Neural cell (in vitro differentiated cells): ENCODE results near the gene MED13L. TPM values are rescaled to one million over a fixed set of nuclear protein-coding genes. Genes with fewer than 3 reads are reported as not detected.

Experiments used
- H2AFZ ChIP-seq: fragments of 200-600, 300-800 bp; sonication (generic), shearing (Covaris generic); 2 replicates; pipeline ENCODE4 v1.6.0; 2014; ENCODE audit warnings: low read depth, mild to moderate bottlenecking, antibody characterized with exemption, low read length, moderate library complexity
- H3F3A ChIP-seq: fragments of 200-600 bp; shearing (Covaris generic); 2 replicates; pipeline ENCODE4 v1.6.1; 2016; ENCODE audit warnings: mild to moderate bottlenecking, moderate library complexity, mixed read lengths, antibody characterized with exemption, low read length; ENCODE audit not compliant: insufficient read depth, poor library complexity, severe bottlenecking
- H3K27ac ChIP-seq: fragments of 200-600, 300-800 bp; sonication (generic), shearing (Covaris generic); 2 replicates; pipeline ENCODE4 v1.5.1; 2014; ENCODE audit warnings: mild to moderate bottlenecking, low read length, moderate library complexity
- H3K27me3 ChIP-seq: fragments of 300-800, 200-600 bp; sonication (generic), shearing (Covaris generic); 2 replicates; pipeline ENCODE4 v1.6.0; 2014; ENCODE audit warnings: mild to moderate bottlenecking, low read depth, low read length, moderate library complexity; ENCODE audit not compliant: insufficient read depth
- H3K36me3 ChIP-seq: fragments of 300-800, 200-600 bp; sonication (generic), shearing (Covaris generic); 2 replicates; pipeline ENCODE4 v1.5.1; 2014; ENCODE audit warnings: mild to moderate bottlenecking, antibody characterized with exemption, low read length, moderate library complexity; ENCODE audit not compliant: insufficient read depth
- H3K4me2 ChIP-seq: fragments of 300-800, 200-600 bp; sonication (generic), shearing (Covaris generic); 2 replicates; pipeline ENCODE4 v1.6.0; 2014; ENCODE audit warnings: mild to moderate bottlenecking, low read length
- H3K4me3 ChIP-seq: fragments of 300-800, 200-600 bp; sonication (generic), shearing (Covaris generic); 2 replicates; pipeline ENCODE4 v1.5.1; 2014; ENCODE audit warnings: mild to moderate bottlenecking, low read length, moderate library complexity
- H3K79me2 ChIP-seq: fragments of 200-600 bp; shearing (Covaris generic); replicated peaks from 2 replicates; pipeline ENCODE4 v1.6.0; 2014; ENCODE audit warnings: mild to moderate bottlenecking, low read length, moderate library complexity; ENCODE audit not compliant: insufficient read depth
- H3K9ac ChIP-seq: fragments of 300-800, 200-600 bp; sonication (generic), shearing (Covaris generic); 2 replicates; pipeline ENCODE4 v1.6.1; 2016; ENCODE audit warnings: mild to moderate bottlenecking, low read length, mixed read lengths
- H3K9me2 ChIP-seq: fragments of 200-600 bp; shearing (Covaris generic); 2 replicates; pipeline ENCODE4 v1.6.1; 2016; ENCODE audit warnings: mild to moderate bottlenecking, low read length, mixed read lengths; ENCODE audit not compliant: insufficient read depth
- H3K9me3 ChIP-seq: fragments of 200-600, 300-800 bp; sonication (generic), shearing (Covaris generic); 2 replicates; pipeline ENCODE4 v1.6.1; 2016; ENCODE audit warnings: mild to moderate bottlenecking, mixed run types, low read length, moderate library complexity, mixed read lengths
- H4K20me1 ChIP-seq: fragments of 200-600 bp; shearing (Covaris generic); 2 replicates; pipeline ENCODE4 v1.6.1; 2016; ENCODE audit warnings: mild to moderate bottlenecking, mixed run types; ENCODE audit not compliant: insufficient read depth
- CTCF ChIP-seq: fragments of 450-650 bp; IDR thresholded peaks from 2 replicates; pipeline ENCODE4 v1.5.1; 2014; ENCODE audit warnings: antibody characterized with exemption, mild to moderate bottlenecking, moderate library complexity; ENCODE audit not compliant: poor library complexity, severe bottlenecking
- EP300 ChIP-seq: fragments of 450-650 bp; conservative IDR thresholded peaks from 2 replicates; pipeline ENCODE4 v1.6.1; 2014; ENCODE audit warnings: antibody characterized with exemption, mild to moderate bottlenecking, moderate library complexity; ENCODE audit not compliant: poor library complexity, severe bottlenecking
- EZH2 ChIP-seq: fragments of 200-600, 300-800 bp; shearing (Covaris generic), sonication (generic); IDR thresholded peaks from 2 replicates; pipeline ENCODE4 v1.6.1; 2014; ENCODE audit warnings: antibody characterized with exemption, low read length, borderline replicate concordance, mild to moderate bottlenecking; ENCODE audit not compliant: insufficient read depth, poor library complexity, severe bottlenecking
- MXI1 ChIP-seq: fragments of 450-650 bp; conservative IDR thresholded peaks from 2 replicates; pipeline ENCODE4 v1.6.1; 2014; ENCODE audit warnings: antibody characterized with exemption, mild to moderate bottlenecking; ENCODE audit not compliant: poor library complexity, severe bottlenecking
- POLR2AphosphoS5 ChIP-seq: IDR thresholded peaks from 2 replicates; pipeline ENCODE4 v1.6.1; 2012
- RAD21 ChIP-seq: fragments of 450-650 bp; conservative IDR thresholded peaks from 2 replicates; pipeline ENCODE4 v1.6.1; 2014; ENCODE audit warnings: antibody characterized with exemption, mild to moderate bottlenecking, moderate library complexity
- REST ChIP-seq: IDR thresholded peaks from 2 replicates; pipeline ENCODE4 v1.6.1; 2012; ENCODE audit warnings: borderline replicate concordance
- SMC3 ChIP-seq: fragments of 450-650 bp; conservative IDR thresholded peaks from 2 replicates; pipeline ENCODE4 v1.6.1; 2014; ENCODE audit warnings: antibody characterized with exemption, mild to moderate bottlenecking, moderate library complexity; ENCODE audit not compliant: poor library complexity
- TAF1 ChIP-seq: IDR thresholded peaks from 2 replicates; pipeline ENCODE4 v1.6.1; 2012; ENCODE audit warnings: low read depth
- polyA plus RNA-seq: library from polyadenylated mRNA; depleted of rRNA; stranded (reverse); fragments of >200 nt; gene quantifications from 2 replicates; pipeline ENCODE4 v1.2.3, GENCODE V29; 2014

MED13L gene
- polyA plus RNA-seq, 1 donor from 2014 or later = 38.9 TPM

- Histone ChIP-seq H3K9ac (no peak overlapping the region), H3K27me3 (no peaks in the 10 kb centered on the region), H3K27ac (no peak overlapping the region), H4K20me1 (no peaks in the 10 kb centered on the region), H3K79me2 (no peaks in the 10 kb centered on the region), H2AFZ (no peak overlapping the region), H3K4me2 (no peak overlapping the region), H3K36me3 (peaks cover 3% of the 10 kb centered on the region), H3K9me2 (no peaks in the 10 kb centered on the region), H3F3A (no peaks in the 10 kb centered on the region), H3K9me3 (no peaks in the 10 kb centered on the region), H3K4me3 (no peak overlapping the region)
- no peak for TF ChIP-seq TAF1
Observed at GRCh38 chr12:116002890-116003536, 274.5 kb downstream of the MED13L start.

GRCh38 chr12:116000252-116000651 is 277.2 kb downstream of the MED13L start:
- no peak for TF ChIP-seq REST
- H3K4me2 ChIP-seq = no peak overlapping the region
- H3K27me3 ChIP-seq = no peaks in the 10 kb centered on the region
- no peak overlapping the region for H3K27ac ChIP-seq
- no peaks in the 10 kb centered on the region for H3K79me2 ChIP-seq
- peaks cover 3% of the 10 kb centered on the region for H3K36me3 ChIP-seq
- no peaks in the 10 kb centered on the region for H4K20me1 ChIP-seq
- no peak overlapping the region for H3K9ac ChIP-seq
- H3K9me3 ChIP-seq = no peaks in the 10 kb centered on the region
- no peaks in the 10 kb centered on the region for H3K9me2 ChIP-seq
- H2AFZ ChIP-seq = no peak overlapping the region
- no peaks in the 10 kb centered on the region for H3F3A ChIP-seq
- no peak overlapping the region for H3K4me3 ChIP-seq

DNA sequence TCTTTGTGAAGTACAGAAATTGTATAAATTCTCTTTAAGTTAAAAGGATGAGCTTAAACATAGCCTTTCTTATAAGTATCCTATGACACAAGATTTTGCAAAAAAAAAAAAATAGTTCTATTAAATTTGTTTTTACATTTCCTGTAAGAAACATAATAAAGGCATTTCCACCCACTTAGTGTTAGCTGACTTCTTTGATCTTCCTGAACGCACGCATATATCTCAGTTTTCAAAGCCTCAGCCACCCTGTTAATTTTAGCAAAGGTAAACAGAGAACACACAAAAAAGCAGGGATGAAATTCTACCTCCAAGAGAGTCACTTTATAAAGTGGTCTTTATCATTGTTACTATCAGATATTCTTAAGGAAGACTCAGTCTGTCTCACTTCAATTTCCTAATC is 277.9 kb downstream of the MED13L start:
- no peak overlapping the region for H3K4me2 ChIP-seq
- H3K36me3 ChIP-seq = peaks cover under 1% of the 10 kb centered on the region
- no peaks in the 10 kb centered on the region for H3F3A ChIP-seq

More for the DNA sequence above, 277.9 kb downstream of the MED13L start:
- Histone ChIP-seq H4K20me1 (no peaks in the 10 kb centered on the region), H2AFZ (no peak overlapping the region), H3K79me2 (no peaks in the 10 kb centered on the region), H3K9ac (no peak overlapping the region), H3K27ac (no peak overlapping the region), H3K9me2 (no peaks in the 10 kb centered on the region), H3K9me3 (no peaks in the 10 kb centered on the region), H3K27me3 (no peaks in the 10 kb centered on the region), H3K4me3 (no peak overlapping the region)
- TF ChIP-seq CTCF (no peak), REST (no peak), RAD21 (no peak), TAF1 (no peak), EP300 (no peak), SMC3 (no peak), MXI1 (no peak), EZH2 (no peak), POLR2AphosphoS5 (no peak)
